ENCODE data around the gene RRM2.

DNA sequence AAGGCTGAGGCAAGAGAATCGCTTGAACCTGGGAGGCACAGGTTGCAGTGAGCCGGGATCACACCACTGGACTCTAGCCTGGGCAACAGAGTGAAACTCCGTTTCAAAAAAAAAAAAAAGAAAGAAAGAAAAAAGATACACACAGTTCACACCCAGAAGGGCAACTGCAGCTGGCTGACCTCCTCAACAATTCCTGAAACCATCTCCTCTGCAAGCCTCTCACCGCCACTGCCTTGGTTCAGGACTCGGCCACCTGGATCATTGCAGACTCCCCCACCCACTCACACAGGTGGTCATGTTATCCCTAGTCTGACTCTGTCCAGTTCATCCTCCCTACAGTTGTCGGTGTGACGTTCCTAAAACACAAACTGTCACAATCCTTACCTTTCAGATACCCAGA, 44.5 kb upstream of the RRM2 start:
- TF ChIP-seq EZH2phosphoT487 (IDR thresholded peaks at IDR 0.05; ENCODE audit: insufficient read depth, low read depth) (no peak), EZH2 (IDR thresholded peaks at IDR 0.05; ENCODE audit: insufficient read depth, poor library complexity, severe bottlenecking) (no peak)

Measured in GM23248 (cell line).